ENCODE measurements around the gene SEC14L5.

DNA sequence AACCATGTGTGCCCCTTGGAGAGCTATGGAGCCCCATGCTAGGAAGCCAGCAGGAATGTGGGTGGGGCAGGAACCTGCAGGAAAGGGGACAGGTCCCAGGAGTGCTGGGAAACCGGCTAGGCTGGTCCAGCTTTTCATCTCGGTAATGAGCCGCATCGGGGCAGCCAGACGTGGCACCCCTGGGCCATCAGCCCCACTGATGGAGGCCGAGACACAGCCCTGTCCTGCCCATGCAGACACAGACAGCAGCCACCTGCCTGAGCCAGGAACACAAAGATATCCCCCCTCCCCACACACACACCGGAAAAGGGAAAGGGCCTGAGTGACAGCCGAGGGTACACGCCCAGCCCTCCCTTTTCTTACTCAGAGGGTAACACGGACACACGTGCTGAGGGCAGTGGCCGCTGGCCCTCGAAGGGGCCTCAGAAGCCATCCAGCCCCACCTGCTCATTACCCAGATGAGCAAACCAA, 39.3 kb upstream of the SEC14L5 start:
- no peak for TF ChIP-seq ZNF48 (tag by site-specific recombination; IDR thresholded peaks at IDR 0.05)
- no peak for TF ChIP-seq ZNF274 (IDR thresholded peaks at IDR 0.05; ENCODE audit: low read length)
- no peak for TF ChIP-seq ZNF274 (tag by site-specific recombination; IDR thresholded peaks at IDR 0.05; ENCODE audit: borderline replicate concordance)
- TF ChIP-seq, protein P1, sequence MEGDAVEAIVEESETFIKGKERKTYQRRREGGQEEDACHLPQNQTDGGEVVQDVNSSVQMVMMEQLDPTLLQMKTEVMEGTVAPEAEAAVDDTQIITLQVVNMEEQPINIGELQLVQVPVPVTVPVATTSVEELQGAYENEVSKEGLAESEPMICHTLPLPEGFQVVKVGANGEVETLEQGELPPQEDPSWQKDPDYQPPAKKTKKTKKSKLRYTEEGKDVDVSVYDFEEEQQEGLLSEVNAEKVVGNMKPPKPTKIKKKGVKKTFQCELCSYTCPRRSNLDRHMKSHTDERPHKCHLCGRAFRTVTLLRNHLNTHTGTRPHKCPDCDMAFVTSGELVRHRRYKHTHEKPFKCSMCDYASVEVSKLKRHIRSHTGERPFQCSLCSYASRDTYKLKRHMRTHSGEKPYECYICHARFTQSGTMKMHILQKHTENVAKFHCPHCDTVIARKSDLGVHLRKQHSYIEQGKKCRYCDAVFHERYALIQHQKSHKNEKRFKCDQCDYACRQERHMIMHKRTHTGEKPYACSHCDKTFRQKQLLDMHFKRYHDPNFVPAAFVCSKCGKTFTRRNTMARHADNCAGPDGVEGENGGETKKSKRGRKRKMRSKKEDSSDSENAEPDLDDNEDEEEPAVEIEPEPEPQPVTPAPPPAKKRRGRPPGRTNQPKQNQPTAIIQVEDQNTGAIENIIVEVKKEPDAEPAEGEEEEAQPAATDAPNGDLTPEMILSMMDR (tag by site-specific recombination; IDR thresholded peaks at IDR 0.05), result no peak
- no peak for TF ChIP-seq ZNF175 (tag by site-specific recombination; IDR thresholded peaks at IDR 0.05)
- no peak for TF ChIP-seq SP2 (tag by site-specific recombination; IDR thresholded peaks at IDR 0.05)
- no peak for TF ChIP-seq ZFP41 (tag by site-specific recombination; IDR thresholded peaks at IDR 0.05; ENCODE audit: borderline replicate concordance)
- no peak for TF ChIP-seq ZNF830 (tag by site-specific recombination; IDR thresholded peaks at IDR 0.05; ENCODE audit: low read depth)
- TF ChIP-seq, protein P2, sequence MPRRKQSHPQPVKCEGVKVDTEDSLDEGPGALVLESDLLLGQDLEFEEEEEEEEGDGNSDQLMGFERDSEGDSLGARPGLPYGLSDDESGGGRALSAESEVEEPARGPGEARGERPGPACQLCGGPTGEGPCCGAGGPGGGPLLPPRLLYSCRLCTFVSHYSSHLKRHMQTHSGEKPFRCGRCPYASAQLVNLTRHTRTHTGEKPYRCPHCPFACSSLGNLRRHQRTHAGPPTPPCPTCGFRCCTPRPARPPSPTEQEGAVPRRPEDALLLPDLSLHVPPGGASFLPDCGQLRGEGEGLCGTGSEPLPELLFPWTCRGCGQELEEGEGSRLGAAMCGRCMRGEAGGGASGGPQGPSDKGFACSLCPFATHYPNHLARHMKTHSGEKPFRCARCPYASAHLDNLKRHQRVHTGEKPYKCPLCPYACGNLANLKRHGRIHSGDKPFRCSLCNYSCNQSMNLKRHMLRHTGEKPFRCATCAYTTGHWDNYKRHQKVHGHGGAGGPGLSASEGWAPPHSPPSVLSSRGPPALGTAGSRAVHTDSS (tag by site-specific recombination; IDR thresholded peaks at IDR 0.05), result no peak
- no peak for TF ChIP-seq ZBTB21 (tag by site-specific recombination; IDR thresholded peaks at IDR 0.05)
- TF ChIP-seq, protein P3, sequence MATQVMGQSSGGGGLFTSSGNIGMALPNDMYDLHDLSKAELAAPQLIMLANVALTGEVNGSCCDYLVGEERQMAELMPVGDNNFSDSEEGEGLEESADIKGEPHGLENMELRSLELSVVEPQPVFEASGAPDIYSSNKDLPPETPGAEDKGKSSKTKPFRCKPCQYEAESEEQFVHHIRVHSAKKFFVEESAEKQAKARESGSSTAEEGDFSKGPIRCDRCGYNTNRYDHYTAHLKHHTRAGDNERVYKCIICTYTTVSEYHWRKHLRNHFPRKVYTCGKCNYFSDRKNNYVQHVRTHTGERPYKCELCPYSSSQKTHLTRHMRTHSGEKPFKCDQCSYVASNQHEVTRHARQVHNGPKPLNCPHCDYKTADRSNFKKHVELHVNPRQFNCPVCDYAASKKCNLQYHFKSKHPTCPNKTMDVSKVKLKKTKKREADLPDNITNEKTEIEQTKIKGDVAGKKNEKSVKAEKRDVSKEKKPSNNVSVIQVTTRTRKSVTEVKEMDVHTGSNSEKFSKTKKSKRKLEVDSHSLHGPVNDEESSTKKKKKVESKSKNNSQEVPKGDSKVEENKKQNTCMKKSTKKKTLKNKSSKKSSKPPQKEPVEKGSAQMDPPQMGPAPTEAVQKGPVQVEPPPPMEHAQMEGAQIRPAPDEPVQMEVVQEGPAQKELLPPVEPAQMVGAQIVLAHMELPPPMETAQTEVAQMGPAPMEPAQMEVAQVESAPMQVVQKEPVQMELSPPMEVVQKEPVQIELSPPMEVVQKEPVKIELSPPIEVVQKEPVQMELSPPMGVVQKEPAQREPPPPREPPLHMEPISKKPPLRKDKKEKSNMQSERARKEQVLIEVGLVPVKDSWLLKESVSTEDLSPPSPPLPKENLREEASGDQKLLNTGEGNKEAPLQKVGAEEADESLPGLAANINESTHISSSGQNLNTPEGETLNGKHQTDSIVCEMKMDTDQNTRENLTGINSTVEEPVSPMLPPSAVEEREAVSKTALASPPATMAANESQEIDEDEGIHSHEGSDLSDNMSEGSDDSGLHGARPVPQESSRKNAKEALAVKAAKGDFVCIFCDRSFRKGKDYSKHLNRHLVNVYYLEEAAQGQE (tag by site-specific recombination; IDR thresholded peaks at IDR 0.05), result no peak
- TF ChIP-seq YY1 (tag by site-specific recombination; IDR thresholded peaks at IDR 0.05), result no peak

Measured in HEK293 (cell line).